Retinal pigment epithelial cell (primary cell): ENCODE data around the gene FAM3A.
"Not testable (repeated sequence)": the region's sequence is repeated elsewhere in the genome, so short reads cannot be mapped to it uniquely, and the experiment has no call there.

ENCODE experiments used
- DNase-seq: peaks from one replicate; pipeline ENCODE4 v3.0.0-alpha.2; 2010; ENCODE audit warnings: low read depth
- H3K4me3 ChIP-seq: 2 replicates; pipeline ENCODE4 v1.5.1; 2011; ENCODE audit warnings: mild to moderate bottlenecking, low read length, control low read depth, moderate library complexity
- TF ChIP-seq, protein P1 (sequence below): conservative IDR thresholded peaks from 2 replicates; pipeline ENCODE4 v1.5.1; 2011; ENCODE audit warnings: low read depth, low read length, control low read depth, inconsistent platforms

Gene FAM3A, protein sequence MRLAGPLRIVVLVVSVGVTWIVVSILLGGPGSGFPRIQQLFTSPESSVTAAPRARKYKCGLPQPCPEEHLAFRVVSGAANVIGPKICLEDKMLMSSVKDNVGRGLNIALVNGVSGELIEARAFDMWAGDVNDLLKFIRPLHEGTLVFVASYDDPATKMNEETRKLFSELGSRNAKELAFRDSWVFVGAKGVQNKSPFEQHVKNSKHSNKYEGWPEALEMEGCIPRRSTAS

GRCh38 chrX:154515966-154516655 is at the start of gene FAM3A:
Gene FAM3A (minus strand): TSS chrX:154516232. CDS start chrX:154515772, 460 bp downstream.
- peak within 1 kb of the TSS; percentile 58 for H3K4me3 ChIP-seq
- TF ChIP-seq, protein P1, sequence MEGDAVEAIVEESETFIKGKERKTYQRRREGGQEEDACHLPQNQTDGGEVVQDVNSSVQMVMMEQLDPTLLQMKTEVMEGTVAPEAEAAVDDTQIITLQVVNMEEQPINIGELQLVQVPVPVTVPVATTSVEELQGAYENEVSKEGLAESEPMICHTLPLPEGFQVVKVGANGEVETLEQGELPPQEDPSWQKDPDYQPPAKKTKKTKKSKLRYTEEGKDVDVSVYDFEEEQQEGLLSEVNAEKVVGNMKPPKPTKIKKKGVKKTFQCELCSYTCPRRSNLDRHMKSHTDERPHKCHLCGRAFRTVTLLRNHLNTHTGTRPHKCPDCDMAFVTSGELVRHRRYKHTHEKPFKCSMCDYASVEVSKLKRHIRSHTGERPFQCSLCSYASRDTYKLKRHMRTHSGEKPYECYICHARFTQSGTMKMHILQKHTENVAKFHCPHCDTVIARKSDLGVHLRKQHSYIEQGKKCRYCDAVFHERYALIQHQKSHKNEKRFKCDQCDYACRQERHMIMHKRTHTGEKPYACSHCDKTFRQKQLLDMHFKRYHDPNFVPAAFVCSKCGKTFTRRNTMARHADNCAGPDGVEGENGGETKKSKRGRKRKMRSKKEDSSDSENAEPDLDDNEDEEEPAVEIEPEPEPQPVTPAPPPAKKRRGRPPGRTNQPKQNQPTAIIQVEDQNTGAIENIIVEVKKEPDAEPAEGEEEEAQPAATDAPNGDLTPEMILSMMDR, result no peak
- DNase-seq, result peak; percentile 49

- not testable (repeated sequence) for DNase-seq, H3K4me3 ChIP-seq
These were observed 46.3 kb upstream of the FAM3A start for GRCh38 chrX:154562295-154562694.

GRCh38 chrX:154560326-154560725 is 44.3 kb upstream of the FAM3A start:
- not testable (repeated sequence) for DNase-seq, H3K4me3 ChIP-seq

DNA sequence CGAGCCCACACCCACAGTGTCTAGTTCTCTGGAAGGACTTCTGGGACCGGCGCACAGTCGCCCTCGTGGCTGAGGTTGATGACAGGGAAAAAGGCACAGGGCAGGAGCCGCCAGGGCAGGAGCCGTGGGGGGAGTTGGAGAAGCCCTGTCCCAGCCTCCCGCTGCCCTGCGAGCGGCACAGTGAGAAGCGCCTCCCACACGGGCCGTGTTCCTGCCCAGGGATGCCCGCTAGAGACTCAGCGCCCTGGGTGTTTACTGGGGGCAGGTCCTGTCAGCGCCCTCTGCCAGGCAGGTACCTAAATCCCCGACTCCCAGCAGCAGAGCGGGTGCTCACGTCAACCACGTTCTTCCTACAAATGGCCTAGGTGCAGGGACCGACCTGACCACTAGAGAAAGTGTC is 42.9 kb upstream of the FAM3A start:
- H3K4me3 ChIP-seq, DNase-seq: not testable (repeated sequence)

- DNase-seq, H3K4me3 ChIP-seq: not testable (repeated sequence)
These were observed 42.1 kb upstream of the FAM3A start for GRCh38 chrX:154558060-154558690.

DNA sequence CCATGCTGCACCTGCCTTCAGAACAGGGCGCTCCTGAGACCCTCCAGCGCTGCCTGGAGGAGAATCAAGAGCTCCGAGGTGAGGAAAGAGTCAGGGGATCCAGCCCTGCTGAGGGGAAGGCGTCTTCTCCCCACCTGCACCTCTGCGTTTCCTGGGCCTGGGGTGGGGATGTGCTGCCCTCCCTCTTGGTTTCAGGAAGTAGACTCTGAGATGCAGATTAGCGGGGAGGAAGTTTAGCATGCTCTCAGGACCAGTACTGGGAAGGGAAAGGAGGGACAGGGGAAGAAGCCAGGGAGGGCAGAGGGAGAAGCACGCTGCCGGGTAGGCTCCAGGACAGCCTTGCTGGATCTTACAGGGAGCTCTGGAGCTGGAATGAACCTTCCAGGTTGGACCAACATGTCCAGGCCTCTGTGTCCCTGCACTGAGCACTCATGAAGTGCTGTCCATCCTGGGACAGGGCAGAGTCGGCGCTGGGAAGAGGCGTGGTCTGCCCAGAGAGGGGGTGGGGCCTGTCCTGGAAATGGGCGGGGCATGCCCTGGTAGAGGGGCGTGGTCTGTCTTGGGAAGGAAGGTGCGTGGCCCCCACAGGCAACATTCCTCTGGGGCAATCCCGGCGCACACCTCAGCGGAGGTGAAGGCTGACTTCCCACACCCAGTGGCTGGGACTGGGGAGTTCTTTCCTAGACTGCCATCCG is 36.2 kb upstream of the FAM3A start:
- H3K4me3 ChIP-seq, DNase-seq: not testable (repeated sequence)

GRCh38 chrX:154549766-154550165 is 33.7 kb upstream of the FAM3A start:
- no peak overlapping the region for H3K4me3 ChIP-seq
- TF ChIP-seq, protein P1, result no peak
- DNase-seq, result no peak

DNA sequence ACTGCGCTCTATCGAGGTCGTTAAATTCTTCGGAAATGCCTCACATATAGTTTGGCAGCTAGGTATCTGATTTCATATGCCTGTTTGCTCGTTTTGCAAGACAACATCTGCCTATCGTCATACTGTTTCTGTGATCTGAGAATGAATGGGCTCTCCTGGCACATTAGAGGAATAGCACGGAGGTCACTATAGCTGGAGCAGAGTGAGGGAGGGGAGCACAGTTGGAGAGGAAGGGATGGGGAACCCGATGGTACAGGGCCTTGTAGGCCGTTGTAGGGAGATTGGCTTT is 31.9 kb upstream of the FAM3A start:
- no peak for DNase-seq
- TF ChIP-seq, protein P1, result no peak
- peak overlapping the region; percentile 69 for H3K4me3 ChIP-seq

GRCh38 chrX:154547245-154548027 is 31.4 kb upstream of the FAM3A start, which contains the start of gene IKBKG:
Gene IKBKG (plus strand): TSS chrX:154547620. CDS start chrX:154552003, 4,383 bp downstream.
- H3K4me3 ChIP-seq, result peak within 1 kb of the TSS; percentile 69
- peak; percentile 49 for DNase-seq
- TF ChIP-seq, protein P1, result no peak
